OCI-LY7 (cell line): ENCODE data around the gene SGTB. TPM values are rescaled to one million over a fixed set of nuclear protein-coding genes. Genes with fewer than 3 reads are reported as not detected.
"Not testable (repeated sequence)": the region's sequence is repeated elsewhere in the genome, so short reads cannot be mapped to it uniquely, and the experiment has no call there.

Experiments
- BruUV-seq: library from RNA; stranded (reverse); fragments of 400-500 nt; replicated peaks from 2 replicates; lab custom pipeline; 2021; lab: Mats Ljungman, UMichigan
- CTCF ChIA-PET: fragments of 300-600 bp; sonication (Branson Sonifier 250); formaldehyde crosslinking; loops from one replicate; lab custom pipeline; 2022; ENCODE audit warnings: antibody characterized with exemption; ENCODE audit not compliant: unreplicated experiment; lab: Charles Lee
- POLR2A ChIA-PET: fragments of 300-600 bp; sonication (Branson Sonifier 250); formaldehyde crosslinking; loops from one replicate; lab custom pipeline; 2022; ENCODE audit warnings: antibody characterized with exemption; lab: Charles Lee
- DNase-seq: peaks from one replicate; pipeline ENCODE4 v3.0.0-alpha.2; 2015; ENCODE audit warnings: low spot score
- H2AFZ ChIP-seq: fragments of 200-600 bp; sonication (generic), shearing (Covaris generic); 2 replicates; pipeline ENCODE4 v1.6.1; 2014; ENCODE audit warnings: mild to moderate bottlenecking, antibody characterized with exemption, low read length, moderate library complexity
- H3K27ac ChIP-seq: fragments of 200-600 bp; sonication (generic); 2 replicates; pipeline ENCODE4 v1.5.1; 2014; ENCODE audit warnings: mixed run types, low read depth, mild to moderate bottlenecking, moderate library complexity, low read length, inconsistent platforms; ENCODE audit not compliant: poor library complexity, severe bottlenecking
- H3K36me3 ChIP-seq: fragments of 200-600 bp; sonication (generic); 2 replicates; pipeline ENCODE4 v1.6.1; 2014; ENCODE audit warnings: mild to moderate bottlenecking, antibody characterized with exemption, low read length, moderate library complexity, mixed read lengths; ENCODE audit not compliant: insufficient read depth
- H3K4me1 ChIP-seq: fragments of 200-600 bp; sonication (generic); 2 replicates; pipeline ENCODE4 v1.5.1; 2014; ENCODE audit warnings: mild to moderate bottlenecking, low read length; ENCODE audit not compliant: insufficient read depth, poor library complexity, severe bottlenecking
- H3K4me2 ChIP-seq: fragments of 200-600 bp; sonication (generic); 2 replicates; pipeline ENCODE4 v1.6.1; 2014; ENCODE audit warnings: mild to moderate bottlenecking, low read length
- H3K4me3 ChIP-seq: fragments of 200-600 bp; sonication (generic); 2 replicates; pipeline ENCODE4 v1.5.1; 2014; ENCODE audit warnings: mild to moderate bottlenecking, low read depth, low read length; ENCODE audit not compliant: poor library complexity, severe bottlenecking
- H3K79me2 ChIP-seq: fragments of 200-600 bp; sonication (generic); 2 replicates; pipeline ENCODE4 v1.6.1; 2016; ENCODE audit warnings: low read depth, mild to moderate bottlenecking, low read length, moderate library complexity, mixed read lengths; ENCODE audit not compliant: insufficient read depth
- H3K9me2 ChIP-seq: fragments of 200-600 bp; sonication (generic); 2 replicates; pipeline ENCODE4 v1.6.1; 2016; ENCODE audit warnings: mild to moderate bottlenecking, low read length, mixed read lengths; ENCODE audit not compliant: insufficient read depth
- H3K9me3 ChIP-seq: fragments of 200-600 bp; sonication (generic); 2 replicates; pipeline ENCODE4 v1.6.1; 2014; ENCODE audit warnings: mild to moderate bottlenecking, mixed run types, low read length, mixed read lengths
- H4K20me1 ChIP-seq: fragments of 200-600 bp; sonication (generic); 2 replicates; pipeline ENCODE4 v1.6.1; 2014; ENCODE audit warnings: mild to moderate bottlenecking, antibody characterized with exemption, low read length, moderate library complexity, mixed read lengths; ENCODE audit not compliant: insufficient read depth
- CTCF ChIP-seq: fragments of 200-600 bp; sonication (generic); conservative IDR thresholded peaks from 2 replicates; pipeline ENCODE4 v1.5.1; 2014; ENCODE audit warnings: mild to moderate bottlenecking, antibody characterized with exemption, low read length, moderate library complexity, mixed read lengths
- EZH2phosphoT487 ChIP-seq: fragments of 200-600 bp; sonication (generic); IDR thresholded peaks from 2 replicates; pipeline ENCODE4 v1.6.1; 2018; ENCODE audit warnings: low read depth, borderline replicate concordance, mild to moderate bottlenecking, mixed run types, antibody characterized with exemption, low read length, moderate library complexity, mixed read lengths
- intact Hi-C: fragments of 100-400 bp; cut with micrococcal nuclease; formaldehyde crosslinking; loops from one replicate; pipeline ENCODE4 v1.10.0; 2022; ENCODE audit not compliant: unreplicated experiment
- total RNA-seq, 2 experiments: library from RNA; depleted of rRNA in 1 of 2; stranded (reverse); fragments of >200 nt in 1 of 2; shearing (Covaris generic) in 1 of 2; gene quantifications; 2 replicates each; pipeline ENCODE4 v1.2.3, GENCODE V29; 2014 to 2022

The SGTB gene
- total RNA-seq, 2 experiments from 2014 or later: 4.3 to 8.7 TPM

GRCh38 chr5:65623482-65623881 lies 98.4 kb downstream of the SGTB start:
- Histone ChIP-seq H3K9me3 (no peaks in the 10 kb centered on the region), H3K9me2 (no peaks in the 10 kb centered on the region), H4K20me1 (peaks cover 7% of the 10 kb centered on the region; the same call in 1 of the 2 replicates), H2AFZ (peak overlapping the region; percentile 97; the same call in 1 of the 2 replicates), H3K27ac (peak overlapping the region; percentile 84), H3K36me3 (peaks cover 9% of the 10 kb centered on the region), H3K4me2 (peak overlapping the region; percentile 80), H3K4me1 (peaks cover 30% of the 10 kb centered on the region), H3K79me2 (peaks cover 72% of the 10 kb centered on the region), H3K4me3 (peak overlapping the region; percentile 96)
- ChIA-PET POLR2A (interaction anchor here (0.5 to 4.2 kb wide), 8 partner anchors 12 to 1449 kb away, joined by 3 to 18 read pairs (median 4); partner anchors contain the start of genes CENPK and PPWD1), CTCF (interaction anchor here (0.6 kb wide), 1 partner anchor 99 kb away, joined by 3 read pairs; no protein-coding TSS in a partner anchor)
- intact Hi-C loops: loop anchor here (5.0 kb wide), 2 partner anchors 61 to 99 kb away; partner anchors contain the start of genes CENPK, NLN, PPWD1 and SGTB
- DNase-seq: no peak
- no TSS peak for BruUV-seq
- no peak for TF ChIP-seq EZH2phosphoT487
- no peak for TF ChIP-seq CTCF

GRCh38 chr5:65621961-65622360 lies 99.9 kb downstream of the SGTB start:
- DNase-seq, H3K4me3 ChIP-seq, CTCF ChIA-PET, POLR2A ChIA-PET, H2AFZ ChIP-seq, H3K9me3 ChIP-seq, H4K20me1 ChIP-seq, H3K27ac ChIP-seq, H3K9me2 ChIP-seq, BruUV-seq: not testable (repeated sequence)
- Histone ChIP-seq H3K36me3 (peaks cover 11% of the 10 kb centered on the region; the same call in 1 of the 2 replicates), H3K4me2 (peak overlapping the region; percentile 80; the same call in 1 of the 2 replicates), H3K4me1 (peaks cover 25% of the 10 kb centered on the region), H3K79me2 (peaks cover 56% of the 10 kb centered on the region)
- intact Hi-C loops: loop anchor here (5.0 kb wide), 2 partner anchors 60 to 100 kb away; partner anchors contain the start of genes CENPK, NLN, PPWD1 and SGTB

GRCh38 chr5:65620021-65620420 lies 101.9 kb downstream of the SGTB start:
- POLR2A ChIA-PET: interaction anchor here (0.7 kb wide), 1 partner anchor 24 kb away, joined by 3 read pairs; no protein-coding TSS in a partner anchor

More at GRCh38 chr5:65620021-65620420, 101.9 kb downstream of the SGTB start:
- no peak for DNase-seq
- no peaks in the 10 kb centered on the region for H3K9me2 ChIP-seq
- CTCF ChIA-PET: no interaction called here
- no peak overlapping the region for H3K27ac ChIP-seq
- peaks cover 7% of the 10 kb centered on the region; the same call in 1 of the 2 replicates for H4K20me1 ChIP-seq
- TF ChIP-seq CTCF: no peak
- no peak for TF ChIP-seq EZH2phosphoT487
- BruUV-seq: no TSS peak
- peaks cover 22% of the 10 kb centered on the region for H3K36me3 ChIP-seq
- H3K9me3 ChIP-seq: no peaks in the 10 kb centered on the region
- intact Hi-C loops: loop anchor here (5.0 kb wide), 2 partner anchors 58 to 102 kb away; partner anchors contain the start of genes CENPK, NLN, PPWD1 and SGTB
- H3K4me2 ChIP-seq: no peak overlapping the region
- H2AFZ ChIP-seq: no peak overlapping the region
- no peak overlapping the region for H3K4me3 ChIP-seq
- peaks cover 15% of the 10 kb centered on the region for H3K4me1 ChIP-seq
- H3K79me2 ChIP-seq: peaks cover 37% of the 10 kb centered on the region

Other genes starting within 250 kb of the SGTB start
- gene ADAMTS6, start 240.2 kb downstream of the SGTB start, total RNA-seq (2014; rRNA removed; shearing (Covaris generic)): 18.1 and 23.0 TPM in 2 replicates
- 13.9 and 14.3 TPM in 2 replicates for gene ADAMTS6, start 240.2 kb downstream of the SGTB start, total RNA-seq (2022)
- gene CENPK, start 158.9 kb downstream of the SGTB start, total RNA-seq (2014; rRNA removed; shearing (Covaris generic)): 52.6 and 62.4 TPM in 2 replicates
- gene CENPK, start 158.9 kb downstream of the SGTB start, total RNA-seq (2022): 90.0 and 104 TPM in 2 replicates
- gene PPWD1, start 158.8 kb downstream of the SGTB start, total RNA-seq (2014; rRNA removed; shearing (Covaris generic)): 51.5 and 67.6 TPM in 2 replicates
- gene PPWD1, start 158.8 kb downstream of the SGTB start, total RNA-seq (2022): 54.3 and 57.4 TPM in 2 replicates
- gene TRIM23, start 97.8 kb downstream of the SGTB start, total RNA-seq (2014; rRNA removed; shearing (Covaris generic)): 10.6 and 13.6 TPM in 2 replicates
- 10.0 and 13.0 TPM in 2 replicates for gene TRIM23, start 97.8 kb downstream of the SGTB start, total RNA-seq (2022)
- 4.0 and 5.2 TPM in 2 replicates for gene SHLD3, start 97.1 kb downstream of the SGTB start, total RNA-seq (2014; rRNA removed; shearing (Covaris generic))
- 3.8 and 4.3 TPM in 2 replicates for gene SHLD3, start 97.1 kb downstream of the SGTB start, total RNA-seq (2022)
- 13.2 and 13.9 TPM in 2 replicates for gene TRAPPC13, start 97.1 kb downstream of the SGTB start, total RNA-seq (2014; rRNA removed; shearing (Covaris generic))
- gene TRAPPC13, start 97.1 kb downstream of the SGTB start, total RNA-seq (2022): 24.1 and 25.4 TPM in 2 replicates
- 11.9 and 14.9 TPM in 2 replicates for gene NLN, start 96 bp upstream of the SGTB start, total RNA-seq (2014; rRNA removed; shearing (Covaris generic))
- gene NLN, start 96 bp upstream of the SGTB start, total RNA-seq (2022): 17.7 and 26.0 TPM in 2 replicates
- 81.8 and 84.5 TPM in 2 replicates for gene ERBIN, start 204.5 kb upstream of the SGTB start, total RNA-seq (2014; rRNA removed; shearing (Covaris generic))
- gene ERBIN, start 204.5 kb upstream of the SGTB start, total RNA-seq (2022): 132 and 163 TPM in 2 replicates